ENCODE data around the gene APOM.

APOM gene

GRCh38 chr6:31666337-31666965 is 10.8 kb downstream of the APOM start:
- no peak for TF ChIP-seq CTCF (IDR thresholded peaks at IDR 0.05)

- TF ChIP-seq CTCF (IDR thresholded peaks at IDR 0.05) = no peak
Observed at GRCh38 chr6:31669676-31670075, 14.0 kb downstream of the APOM start, which contains the start of gene LY6G5B. TSS of gene LY6G5B (plus strand) at chr6:31669976. CDS start at chr6:31670951, 975 bp downstream.

GRCh38 chr6:31676322-31676903 is 20.7 kb downstream of the APOM start:
- TF ChIP-seq CTCF (IDR thresholded peaks at IDR 0.05) = no peak

GRCh38 chr6:31676904-31677303 is 21.2 kb downstream of the APOM start:
- TF ChIP-seq CTCF (IDR thresholded peaks at IDR 0.05) = no peak

- no peak for TF ChIP-seq CTCF (IDR thresholded peaks at IDR 0.05)
Observed at GRCh38 chr6:31677955-31678354, 22.3 kb downstream of the APOM start.

GRCh38 chr6:31680226-31681134 is 24.8 kb downstream of the APOM start, which contains the start of gene LY6G5C:
TSS of gene LY6G5C (minus strand) at chr6:31681067. CDS start at chr6:31680373, 694 bp downstream.
- TF ChIP-seq CTCF (IDR thresholded peaks at IDR 0.05) = peak; percentile 63

GRCh38 chr6:31681135-31681671 is 25.5 kb downstream of the APOM start:
- TF ChIP-seq CTCF (IDR thresholded peaks at IDR 0.05) = no peak

Data from LNCAP (cell line).